ENCODE measurements around the gene RIT2.

Gene RIT2

DNA sequence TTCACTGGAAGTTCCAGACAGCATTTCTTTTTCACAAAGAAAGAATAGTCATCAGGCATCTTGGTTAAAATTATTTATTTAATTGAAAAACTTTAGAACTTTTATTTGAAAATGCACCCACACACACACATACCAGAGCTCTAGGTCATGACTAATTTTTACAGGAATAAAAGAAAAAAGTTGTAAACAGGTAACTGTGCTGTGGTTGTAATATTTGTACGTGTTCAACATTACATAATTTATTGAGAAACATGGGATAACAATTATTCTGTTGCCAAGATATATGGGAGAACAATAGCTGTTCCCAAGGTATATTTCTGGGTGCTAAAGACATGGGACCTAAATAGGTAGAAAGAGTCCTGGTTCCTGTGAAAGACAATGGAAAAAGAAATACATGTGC, 104.9 kb downstream of the RIT2 start:
- Mint-ChIP-seq H3K36me3 (ENCODE audit: low read depth) (no peaks in the 10 kb centered on the region), H3K4me3 (no peak overlapping the region), H3K27ac (no peak overlapping the region), H3K9me3 (peaks cover 21% of the 10 kb centered on the region), H3K27me3 (no peaks in the 10 kb centered on the region), H3K4me1 (ENCODE audit: low read depth) (no peaks in the 10 kb centered on the region)
- DNase-seq, result no peak

DNA sequence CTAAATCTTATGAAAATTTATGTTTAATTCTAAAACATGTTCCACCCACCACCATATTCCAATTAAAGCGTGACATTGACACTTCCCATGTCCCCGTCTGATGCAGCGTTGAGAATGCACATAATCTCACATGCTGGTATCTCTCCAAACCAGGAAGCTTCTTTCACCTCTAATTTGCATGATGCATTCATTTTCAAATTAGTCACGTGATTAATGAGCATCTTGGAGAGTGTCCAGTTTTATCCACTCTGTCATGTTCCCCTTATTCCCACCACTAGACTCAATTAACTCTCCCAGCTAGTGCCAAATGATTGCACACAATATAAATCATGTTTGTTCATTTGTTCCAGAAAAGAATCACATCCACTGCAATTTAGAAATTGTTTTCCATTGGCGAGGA, 105.8 kb downstream of the RIT2 start:
- no peaks in the 10 kb centered on the region for H3K36me3 Mint-ChIP-seq (ENCODE audit: low read depth)
- no peak overlapping the region for H3K4me3 Mint-ChIP-seq
- peaks cover 17% of the 10 kb centered on the region for H3K9me3 Mint-ChIP-seq
- H3K4me1 Mint-ChIP-seq (ENCODE audit: low read depth), result no peaks in the 10 kb centered on the region
- no peak for DNase-seq
- no peaks in the 10 kb centered on the region for H3K27me3 Mint-ChIP-seq
- no peak overlapping the region for H3K27ac Mint-ChIP-seq

DNA sequence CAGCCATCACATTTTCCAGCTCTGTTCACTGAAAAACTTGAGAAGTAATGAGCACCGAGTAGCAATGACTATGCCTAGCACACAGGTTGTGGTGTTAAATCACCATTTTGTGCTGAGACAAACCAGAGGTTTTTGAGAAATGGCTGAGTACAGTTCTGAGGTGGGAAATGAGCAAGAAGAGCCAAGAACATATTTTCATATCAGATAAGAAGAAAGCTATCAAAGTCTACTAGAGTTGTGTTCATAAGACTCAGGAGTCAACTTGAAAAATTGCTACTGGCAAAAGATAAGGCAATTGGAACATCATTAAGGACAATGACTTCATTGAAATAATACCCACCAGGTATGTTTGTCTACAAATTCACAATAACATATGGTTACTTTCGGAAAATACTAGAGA, 108.1 kb downstream of the RIT2 start:
- no peaks in the 10 kb centered on the region for H3K36me3 Mint-ChIP-seq (ENCODE audit: low read depth)
- no peak overlapping the region for H3K27ac Mint-ChIP-seq

DNA sequence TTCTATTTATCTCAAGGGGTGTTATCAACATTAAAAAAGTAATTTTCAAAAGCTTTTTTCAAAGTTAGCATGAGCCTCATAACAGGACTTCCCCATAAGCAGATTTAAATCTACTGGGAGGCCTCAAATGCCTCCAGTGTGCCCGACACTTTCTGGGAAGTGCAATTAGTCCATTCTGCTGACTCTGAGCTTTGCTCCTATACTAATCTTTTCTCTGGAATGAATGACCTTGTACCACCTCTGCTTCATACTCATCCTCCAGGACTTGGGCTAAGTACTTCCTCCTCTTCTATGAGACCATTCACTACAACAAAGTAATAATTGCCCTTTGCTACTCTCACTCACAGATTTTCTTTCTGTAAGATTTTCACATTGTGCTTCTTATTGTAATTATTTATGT, 111.1 kb downstream of the RIT2 start:
- Mint-ChIP-seq H3K27ac (no peak overlapping the region), H3K4me3 (no peak overlapping the region), H3K4me1 (ENCODE audit: low read depth) (no peaks in the 10 kb centered on the region), H3K36me3 (ENCODE audit: low read depth) (no peaks in the 10 kb centered on the region), H3K9me3 (peaks cover 14% of the 10 kb centered on the region), H3K27me3 (no peaks in the 10 kb centered on the region)
- no peak for DNase-seq

More for the DNA sequence above, 108.1 kb downstream of the RIT2 start:
- no peaks in the 10 kb centered on the region for H3K4me1 Mint-ChIP-seq (ENCODE audit: low read depth)
- H3K27me3 Mint-ChIP-seq, result no peaks in the 10 kb centered on the region
- H3K4me3 Mint-ChIP-seq, result no peak overlapping the region
- DNase-seq, result no peak
- peaks cover 22% of the 10 kb centered on the region for H3K9me3 Mint-ChIP-seq

DNA sequence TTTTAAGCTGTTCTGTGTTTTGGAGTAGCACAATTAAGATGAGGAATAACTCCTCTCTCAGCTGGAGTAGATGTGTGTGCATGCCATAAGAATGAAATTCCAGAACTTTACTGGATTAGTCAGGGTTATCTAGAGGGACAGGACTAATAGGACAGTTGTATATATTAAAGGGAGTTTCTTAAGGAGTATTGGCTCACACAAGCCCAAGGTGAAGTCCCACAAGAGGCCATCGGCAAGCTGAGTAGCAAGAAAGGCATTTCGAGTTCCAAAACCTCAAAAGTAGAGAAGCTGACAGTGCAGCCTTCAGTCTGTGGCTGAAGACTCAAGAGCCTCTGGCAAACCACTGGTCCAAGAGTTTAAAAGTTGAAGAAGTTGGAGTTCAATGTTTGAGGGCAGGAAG, 113.7 kb downstream of the RIT2 start:
- peaks cover 13% of the 10 kb centered on the region for H3K9me3 Mint-ChIP-seq
- H3K4me1 Mint-ChIP-seq (ENCODE audit: low read depth), result no peaks in the 10 kb centered on the region
- H3K4me3 Mint-ChIP-seq, result no peak overlapping the region
- no peak for DNase-seq
- no peaks in the 10 kb centered on the region for H3K27me3 Mint-ChIP-seq
- no peak overlapping the region for H3K27ac Mint-ChIP-seq
- H3K36me3 Mint-ChIP-seq (ENCODE audit: low read depth), result no peaks in the 10 kb centered on the region

DNA sequence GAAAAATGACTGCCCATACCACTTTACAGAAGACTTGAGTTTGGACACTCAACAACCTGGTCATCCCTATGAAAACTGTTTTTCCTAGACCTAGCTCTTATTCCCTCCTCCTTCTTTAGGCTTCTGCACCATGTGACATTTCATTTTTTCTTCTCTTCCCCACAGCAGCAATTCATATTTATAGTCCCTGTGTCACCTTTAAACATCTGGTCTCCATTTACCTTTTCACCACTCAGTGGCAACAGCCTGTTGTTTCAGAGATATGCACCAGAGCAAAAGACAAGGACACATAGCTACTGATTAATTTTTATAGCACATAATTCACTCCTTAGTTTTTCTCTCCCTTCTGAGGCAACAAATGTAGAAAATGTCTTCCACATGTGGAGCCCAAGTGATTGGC, 118.7 kb downstream of the RIT2 start:
- H3K4me3 Mint-ChIP-seq, result no peak overlapping the region
- no peaks in the 10 kb centered on the region for H3K27me3 Mint-ChIP-seq
- no peak for DNase-seq
- peaks cover 13% of the 10 kb centered on the region for H3K9me3 Mint-ChIP-seq
- no peaks in the 10 kb centered on the region for H3K36me3 Mint-ChIP-seq (ENCODE audit: low read depth)
- H3K27ac Mint-ChIP-seq, result no peak overlapping the region
- H3K4me1 Mint-ChIP-seq (ENCODE audit: low read depth), result no peaks in the 10 kb centered on the region

DNA sequence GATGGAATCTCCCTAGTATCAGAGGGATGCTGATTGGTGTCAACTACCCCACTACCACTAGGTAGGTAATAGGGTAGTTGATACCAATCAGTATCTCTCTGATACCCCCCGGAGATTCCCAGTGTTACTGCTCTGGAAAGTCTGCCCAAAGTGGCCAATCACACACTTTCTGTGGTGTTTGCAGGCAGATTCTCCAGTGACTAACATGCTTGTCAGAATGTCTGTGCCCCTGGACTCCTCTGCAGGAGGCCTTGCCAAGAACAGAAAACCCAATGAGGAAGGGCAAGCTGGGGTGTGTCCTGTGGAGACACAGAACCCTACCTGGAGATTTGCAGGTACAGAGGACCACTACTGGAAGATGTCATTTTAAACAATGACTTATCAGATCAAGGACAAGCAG, 135.1 kb downstream of the RIT2 start:
- Mint-ChIP-seq H3K27me3 (no peaks in the 10 kb centered on the region), H3K27ac (no peak overlapping the region), H3K4me1 (ENCODE audit: low read depth) (no peaks in the 10 kb centered on the region), H3K9me3 (peaks cover 18% of the 10 kb centered on the region), H3K4me3 (no peak overlapping the region), H3K36me3 (ENCODE audit: low read depth) (no peaks in the 10 kb centered on the region)
- DNase-seq, result no peak

DNA sequence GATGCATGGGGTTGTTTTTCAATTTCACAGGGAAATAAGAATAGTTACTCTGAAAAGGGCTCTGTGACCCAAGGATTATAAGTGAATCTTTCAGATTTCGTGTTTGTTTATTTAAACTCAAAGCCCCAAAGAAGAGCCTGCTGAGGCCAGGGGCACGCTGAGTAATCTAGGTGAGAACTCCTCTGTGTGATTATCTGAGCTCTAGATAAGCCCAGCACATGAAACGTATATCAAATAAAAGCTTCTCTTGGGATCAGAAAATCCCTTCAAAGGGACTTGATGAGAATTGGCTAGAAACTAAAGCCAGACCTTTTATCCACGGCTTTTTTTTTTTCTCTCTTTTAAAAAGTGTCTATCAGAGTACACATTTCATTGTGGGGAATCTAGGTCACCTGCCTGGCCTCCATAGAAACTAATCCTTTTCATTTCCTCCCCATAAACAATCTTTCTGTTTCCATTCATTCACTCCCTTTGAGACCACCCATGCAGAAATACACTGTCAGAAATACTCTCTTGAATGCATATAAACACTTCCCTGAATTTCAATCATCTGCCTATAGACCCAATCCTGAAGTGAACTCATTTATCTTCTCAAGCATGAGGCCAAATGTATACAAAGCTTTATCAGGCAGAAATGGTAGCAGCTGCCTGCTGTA, 137.4 kb downstream of the RIT2 start:
- no peak overlapping the region for H3K4me3 Mint-ChIP-seq
- no peak overlapping the region for H3K27ac Mint-ChIP-seq
- H3K36me3 Mint-ChIP-seq (ENCODE audit: low read depth), result no peaks in the 10 kb centered on the region
- DNase-seq, result no peak
- no peaks in the 10 kb centered on the region for H3K27me3 Mint-ChIP-seq
- peaks cover 25% of the 10 kb centered on the region for H3K9me3 Mint-ChIP-seq
- no peaks in the 10 kb centered on the region for H3K4me1 Mint-ChIP-seq (ENCODE audit: low read depth)

DNA sequence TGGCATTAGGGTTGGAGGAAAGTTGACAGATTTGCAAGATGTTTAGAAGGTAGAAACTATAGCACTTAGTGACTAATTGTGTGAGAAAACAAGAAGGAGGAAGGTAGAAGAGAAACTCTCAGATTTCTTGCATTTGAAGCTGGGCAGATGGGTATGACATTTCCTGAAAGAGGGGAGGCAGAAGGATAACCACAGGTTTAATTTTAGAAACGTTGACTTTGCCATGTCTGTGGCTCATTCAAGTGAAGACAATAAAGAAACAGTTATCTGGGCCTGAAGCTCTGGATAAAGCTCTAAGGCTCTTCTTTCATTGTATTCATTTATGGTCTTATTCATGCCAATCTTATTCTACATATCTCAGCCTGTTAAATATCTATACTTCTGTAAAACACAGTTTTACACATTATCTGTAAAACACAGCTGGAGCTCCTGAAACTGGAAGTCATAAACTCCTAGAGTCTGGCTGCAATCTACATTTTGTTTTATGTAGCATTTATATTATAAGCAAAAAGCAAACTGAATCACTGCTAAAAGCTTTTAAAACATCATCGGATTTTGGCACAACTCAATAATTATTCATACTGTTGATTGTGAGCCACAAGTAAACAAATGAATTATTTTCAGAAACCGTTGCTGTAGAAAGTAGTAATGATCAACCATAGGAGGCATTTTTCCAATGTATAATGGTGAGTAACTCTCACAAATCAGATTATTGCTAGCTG, 138.5 kb downstream of the RIT2 start:
- Mint-ChIP-seq H3K9me3 (peaks cover 22% of the 10 kb centered on the region), H3K36me3 (ENCODE audit: low read depth) (no peaks in the 10 kb centered on the region), H3K4me1 (ENCODE audit: low read depth) (no peaks in the 10 kb centered on the region), H3K4me3 (no peak overlapping the region), H3K27me3 (no peaks in the 10 kb centered on the region), H3K27ac (no peak overlapping the region)
- no peak for DNase-seq

DNA sequence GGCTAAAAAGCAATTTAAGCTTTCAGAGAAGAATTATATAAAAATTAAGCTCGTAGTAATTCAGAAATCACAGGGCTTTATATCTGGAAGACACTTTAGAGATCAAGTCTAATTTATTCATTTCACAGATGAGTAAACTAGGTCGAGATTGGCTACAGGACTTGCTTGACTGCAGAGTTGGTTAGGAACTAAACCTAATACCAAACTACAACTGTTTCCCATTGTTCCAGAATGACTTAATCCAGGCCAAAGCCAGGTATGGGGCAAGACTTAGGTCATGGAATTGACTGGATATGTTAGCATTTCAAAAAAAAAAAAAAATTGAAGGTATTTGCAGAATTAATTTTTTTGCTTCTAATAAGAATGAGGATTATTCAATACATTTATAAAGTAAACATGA, 146.1 kb downstream of the RIT2 start:
- peaks cover 5% of the 10 kb centered on the region for H3K9me3 Mint-ChIP-seq
- no peaks in the 10 kb centered on the region for H3K36me3 Mint-ChIP-seq (ENCODE audit: low read depth)
- no peaks in the 10 kb centered on the region for H3K4me1 Mint-ChIP-seq (ENCODE audit: low read depth)
- DNase-seq, result no peak
- H3K27me3 Mint-ChIP-seq, result no peaks in the 10 kb centered on the region
- no peak overlapping the region for H3K27ac Mint-ChIP-seq
- H3K4me3 Mint-ChIP-seq, result no peak overlapping the region

DNA sequence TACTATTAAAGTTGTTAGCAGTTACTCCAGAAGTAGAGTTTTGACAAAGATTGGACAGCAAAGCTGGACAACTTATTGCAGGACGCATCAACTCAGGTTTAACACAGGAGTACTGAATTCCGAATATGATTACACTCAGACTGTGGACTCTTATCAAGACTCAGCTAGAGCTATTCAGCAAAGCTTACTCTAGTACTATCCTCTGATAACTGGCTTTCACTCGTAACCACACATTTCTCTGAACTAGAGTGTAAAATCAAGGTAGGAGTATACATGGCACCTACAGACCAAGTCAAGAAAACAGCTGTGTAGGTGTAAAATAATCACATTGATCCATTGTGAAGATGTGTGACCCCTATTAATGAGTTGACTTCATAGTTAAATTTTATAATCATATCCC, 154.2 kb downstream of the RIT2 start:
- no peaks in the 10 kb centered on the region for H3K36me3 Mint-ChIP-seq (ENCODE audit: low read depth)
- no peak overlapping the region for H3K4me3 Mint-ChIP-seq
- H3K27me3 Mint-ChIP-seq, result no peaks in the 10 kb centered on the region
- no peak for DNase-seq
- peaks cover 9% of the 10 kb centered on the region for H3K9me3 Mint-ChIP-seq
- no peak overlapping the region for H3K27ac Mint-ChIP-seq
- no peaks in the 10 kb centered on the region for H3K4me1 Mint-ChIP-seq (ENCODE audit: low read depth)

DNA sequence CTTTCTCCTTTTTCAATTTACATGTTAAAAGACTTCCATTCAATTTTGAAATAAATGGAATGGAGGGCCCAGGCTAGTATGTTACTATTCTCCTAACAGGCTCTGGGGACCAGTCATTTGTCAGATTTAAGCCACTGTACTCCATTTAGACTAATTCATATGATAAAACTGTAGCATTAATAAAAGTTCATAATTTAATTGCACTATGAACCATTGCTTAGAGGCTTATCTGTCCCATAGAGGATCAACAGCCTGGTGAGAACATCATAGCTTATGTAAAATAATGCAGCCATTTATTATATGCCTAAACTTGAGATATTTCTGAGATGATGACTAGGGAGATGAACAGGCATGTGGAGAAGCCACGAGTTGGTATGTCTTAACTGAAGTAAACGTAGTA, 156.0 kb downstream of the RIT2 start:
- Mint-ChIP-seq H3K27ac (no peak overlapping the region), H3K9me3 (peaks cover 15% of the 10 kb centered on the region), H3K4me3 (no peak overlapping the region), H3K27me3 (no peaks in the 10 kb centered on the region), H3K4me1 (ENCODE audit: low read depth) (no peaks in the 10 kb centered on the region), H3K36me3 (ENCODE audit: low read depth) (no peaks in the 10 kb centered on the region)
- no peak for DNase-seq

DNA sequence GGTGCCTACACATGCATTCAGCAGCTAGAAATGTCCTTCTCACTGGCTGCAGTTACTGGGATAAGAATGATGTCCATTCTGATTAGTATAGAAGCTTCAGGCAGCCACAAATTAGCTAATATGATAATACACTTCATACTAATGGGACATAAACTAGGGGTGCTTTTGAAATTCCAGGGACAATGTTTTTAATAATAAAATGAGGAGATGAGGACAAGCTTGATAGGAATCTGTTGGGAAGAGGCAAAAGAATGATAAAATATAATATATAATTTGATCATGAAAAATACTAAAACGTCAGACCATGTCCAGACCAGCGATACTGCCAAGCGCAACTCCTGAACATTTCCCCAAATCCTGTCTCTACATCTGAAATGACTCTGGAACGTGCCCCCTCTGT, 157.1 kb downstream of the RIT2 start:
- Mint-ChIP-seq H3K4me3 (no peak overlapping the region), H3K27ac (no peak overlapping the region), H3K9me3 (peaks cover 15% of the 10 kb centered on the region), H3K36me3 (ENCODE audit: low read depth) (no peaks in the 10 kb centered on the region), H3K27me3 (no peaks in the 10 kb centered on the region), H3K4me1 (ENCODE audit: low read depth) (no peaks in the 10 kb centered on the region)
- DNase-seq, result no peak

DNA sequence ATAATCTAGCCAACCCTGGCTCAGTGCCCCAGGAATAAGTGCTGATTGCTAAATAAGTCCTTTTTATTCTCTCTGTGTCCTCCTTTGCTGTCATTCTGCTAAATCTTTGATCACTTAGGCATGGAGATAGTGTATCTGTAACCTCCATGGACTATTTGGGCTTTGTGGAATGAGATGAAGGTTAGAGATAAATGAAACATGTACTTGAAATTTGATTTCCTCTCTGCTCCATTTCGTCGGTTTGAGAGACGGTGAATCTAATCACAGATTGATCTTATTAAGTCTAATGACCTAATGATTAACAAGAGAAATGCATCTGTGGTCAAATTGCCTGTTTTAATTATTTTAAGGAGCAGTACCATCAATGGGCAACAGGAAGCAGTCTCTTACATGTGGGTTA, 159.2 kb downstream of the RIT2 start:
- no peaks in the 10 kb centered on the region for H3K4me1 Mint-ChIP-seq (ENCODE audit: low read depth)
- no peak overlapping the region for H3K4me3 Mint-ChIP-seq
- H3K27ac Mint-ChIP-seq, result no peak overlapping the region
- no peaks in the 10 kb centered on the region for H3K27me3 Mint-ChIP-seq
- no peaks in the 10 kb centered on the region for H3K36me3 Mint-ChIP-seq (ENCODE audit: low read depth)
- H3K9me3 Mint-ChIP-seq, result peaks cover 17% of the 10 kb centered on the region
- DNase-seq, result no peak

DNA sequence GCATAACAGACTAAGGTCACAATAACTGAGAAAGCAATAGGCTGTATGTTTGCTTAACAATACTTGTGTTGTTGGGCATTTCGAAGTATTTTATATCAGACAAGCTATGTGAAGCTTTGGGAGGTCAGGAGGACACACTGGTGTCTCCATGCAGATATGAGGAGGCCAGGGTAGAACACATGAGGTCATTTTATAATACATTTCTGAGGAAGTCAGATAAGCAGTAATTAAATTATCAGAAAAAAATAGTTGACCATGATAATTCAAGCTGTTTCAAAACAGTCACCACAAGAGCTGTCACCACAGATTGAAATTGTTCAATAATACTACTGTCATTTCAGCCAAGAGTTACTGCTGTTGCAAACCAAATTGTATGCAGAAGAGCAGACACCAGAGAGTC, 160.6 kb downstream of the RIT2 start:
- Mint-ChIP-seq H3K36me3 (ENCODE audit: low read depth) (no peaks in the 10 kb centered on the region), H3K27ac (no peak overlapping the region), H3K4me3 (no peak overlapping the region), H3K27me3 (no peaks in the 10 kb centered on the region), H3K9me3 (peaks cover 25% of the 10 kb centered on the region), H3K4me1 (ENCODE audit: low read depth) (no peaks in the 10 kb centered on the region)
- no peak for DNase-seq

Data from activated T-cell treated with anti-CD3 and anti-CD28 coated beads, Interleukin-2, amount 50 U/mL, for 24 hours (primary cell).